Measurements from ENCODE around the gene FLNB. TPM values are rescaled to one million over a fixed set of nuclear protein-coding genes. Genes with fewer than 3 reads are reported as not detected.
A peak's percentile ranks its signal among the peaks of the same experiment; 100 is the strongest.

The FLNB gene
- total and polyA plus RNA-seq, 2 of the 13 experiments (the other 11 are each of a cell fraction or from before 2014, with no cell fraction given): 106 to 130 TPM

GRCh38 chr3:58190291-58190690 is 182.1 kb downstream of the FLNB start (continued):
- 0 out of 2 replicates have a peak, but pooled peaks have one; percentile 34 for TF ChIP-seq ZFP91 (CRISPR knock-in tag; IDR thresholded peaks at IDR 0.05; ENCODE audit: borderline replicate concordance)
- TF ChIP-seq ZNF24 (IDR thresholded peaks at IDR 0.05): no peak
- TF ChIP-seq ZNF7 (CRISPR knock-in tag; IDR thresholded peaks at IDR 0.05): peak; percentile 60; the same call in 1 of the 2 replicates
- TF ChIP-seq ZNF790 (CRISPR knock-in tag; IDR thresholded peaks at IDR 0.05; ENCODE audit: borderline replicate concordance): no peak
- TF ChIP-seq DMAP1 (CRISPR knock-in tag; IDR thresholded peaks at IDR 0.05): no peak
- no peak for TF ChIP-seq TFE3 (CRISPR knock-in tag; IDR thresholded peaks at IDR 0.05)
- no peak for TF ChIP-seq CCDC6 (CRISPR knock-in tag; IDR thresholded peaks at IDR 0.05)
- TF ChIP-seq PCBP1 (IDR thresholded peaks at IDR 0.05; ENCODE audit: borderline replicate concordance, low read depth, low read length): no peak
- TF ChIP-seq ZBTB4 (CRISPR knock-in tag; IDR thresholded peaks at IDR 0.05; ENCODE audit: borderline replicate concordance): 0 out of 2 replicates have a peak, but pooled peaks have one; percentile 55
- TF ChIP-seq ZNF34 (CRISPR knock-in tag; IDR thresholded peaks at IDR 0.05; ENCODE audit: borderline replicate concordance): no peak
- TF ChIP-seq ZNF687 (CRISPR knock-in tag; IDR thresholded peaks at IDR 0.05): peak; percentile 55
- no peak for TF ChIP-seq SP1 (IDR thresholded peaks at IDR 0.05)
- no peak for TF ChIP-seq SP1 (CRISPR knock-in tag; IDR thresholded peaks at IDR 0.05)
- TF ChIP-seq HNRNPL (IDR thresholded peaks at IDR 0.05; ENCODE audit: low read depth, low read length): no peak
